HT1080 (cell line): Measurements from ENCODE around the gene HARS1. TPM values are rescaled to one million over a fixed set of nuclear protein-coding genes. Genes with fewer than 3 reads are reported as not detected.
"Not testable (repeated sequence)": the region's sequence is repeated elsewhere in the genome, so short reads cannot be mapped to it uniquely, and the experiment has no call there.

Source experiments
- DNase-seq: peaks from one replicate; pipeline ENCODE4 v3.0.0-alpha.2; 2015; ENCODE audit warnings: low read depth
- polyA plus RNA-seq, 2 experiments: library from polyadenylated mRNA; depleted of rRNA; stranded (reverse); fragments of >200 nt; gene quantifications; 2 replicates each; pipeline ENCODE4 v1.2.3, GENCODE V29; 2015
- total RNA-seq: library from RNA; depleted of rRNA; stranded (reverse); fragments of >200 nt; shearing (Covaris generic); gene quantifications from 2 replicates; pipeline ENCODE4 v1.2.3, GENCODE V29; 2014; rRNA removed

The HARS1 gene
- 116 and 121 TPM in 2 replicates for total RNA-seq
- polyA plus RNA-seq (2015; cell fraction: cytosol; rRNA removed): 87.0 and 88.8 TPM in 2 replicates
- 151 and 163 TPM in 2 replicates for polyA plus RNA-seq (2015; cell fraction: nucleus; rRNA removed)

DNA sequence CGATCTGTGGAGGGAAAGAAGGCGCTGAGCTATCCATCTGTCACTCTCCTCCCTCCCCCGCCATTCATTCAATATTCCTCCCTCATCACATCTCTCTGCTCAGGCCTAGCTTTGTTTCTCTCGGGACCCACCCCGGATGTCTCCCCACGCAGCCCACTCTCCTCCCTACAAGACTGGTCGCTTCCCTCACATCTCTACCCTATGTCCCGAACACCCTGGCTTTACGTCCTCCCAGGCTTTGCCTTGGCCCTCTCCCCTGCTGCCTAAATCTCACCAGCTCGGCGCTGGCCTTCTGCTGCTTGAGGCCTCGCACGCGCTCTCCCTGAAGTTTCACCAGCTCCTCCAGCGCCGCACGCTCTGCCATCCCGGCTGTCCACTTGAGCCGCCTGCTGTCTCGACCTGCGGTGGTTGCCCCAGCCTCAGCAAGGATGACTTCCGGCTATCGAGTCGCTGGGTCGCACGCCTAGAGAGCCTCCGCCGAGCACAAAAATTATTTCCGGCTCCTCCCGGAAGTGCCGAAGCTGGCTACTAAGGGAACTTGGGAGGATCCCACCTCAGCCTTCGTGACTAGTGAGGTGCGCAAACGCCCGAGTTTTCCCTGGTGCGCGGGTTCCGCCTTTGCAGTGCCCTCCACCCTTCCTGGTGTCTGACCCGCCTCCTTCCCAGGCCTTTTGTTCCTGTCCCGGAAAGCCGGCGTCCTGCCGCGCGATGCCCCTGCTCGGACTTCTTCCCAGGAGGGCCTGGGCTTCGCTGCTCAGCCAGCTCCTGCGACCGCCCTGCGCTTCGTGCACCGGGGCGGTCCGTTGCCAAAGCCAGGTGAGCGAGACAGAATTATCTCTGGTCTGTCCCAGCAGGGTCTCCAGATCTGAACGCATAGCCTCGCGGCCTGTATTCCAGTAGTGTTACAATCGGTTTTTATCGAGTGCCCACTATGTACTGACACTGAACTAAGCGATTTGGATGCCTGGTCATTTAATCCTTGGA, at the start of gene HARS1, which contains the start of gene HARS2:
Gene HARS1 (minus strand): TSS at position 430 of the 984 bp plus-strand sequence. CDS start 66 bp downstream, at position 364.
Gene HARS2 (plus strand): TSS at position 515 of the 984 bp plus-strand sequence. CDS start 194 bp downstream, at position 709.
- peak; percentile 98 for DNase-seq

DNA sequence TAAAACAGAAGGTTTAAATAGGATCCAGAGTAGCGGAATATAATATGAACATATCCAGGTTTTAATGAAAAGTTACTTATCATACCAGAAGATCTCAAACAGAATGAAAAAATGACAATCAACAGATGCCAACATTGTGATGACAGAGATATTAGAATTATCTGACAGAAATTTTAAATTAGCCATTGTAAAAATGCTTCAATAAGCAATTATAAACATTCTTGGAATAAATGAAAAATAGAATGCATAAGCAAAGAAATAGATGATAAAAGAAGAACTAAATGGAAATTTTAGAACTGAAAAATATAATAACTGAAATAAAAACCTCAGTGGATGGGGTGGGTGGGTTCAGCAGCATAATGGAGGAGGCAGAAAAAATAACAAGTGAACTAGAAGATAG, 46.3 kb upstream of the HARS1 start:
- no peak for DNase-seq

- peak; percentile 40 for DNase-seq
These were observed 43.2 kb upstream of the HARS1 start for GRCh38 chr5:140734354-140734753.

DNA sequence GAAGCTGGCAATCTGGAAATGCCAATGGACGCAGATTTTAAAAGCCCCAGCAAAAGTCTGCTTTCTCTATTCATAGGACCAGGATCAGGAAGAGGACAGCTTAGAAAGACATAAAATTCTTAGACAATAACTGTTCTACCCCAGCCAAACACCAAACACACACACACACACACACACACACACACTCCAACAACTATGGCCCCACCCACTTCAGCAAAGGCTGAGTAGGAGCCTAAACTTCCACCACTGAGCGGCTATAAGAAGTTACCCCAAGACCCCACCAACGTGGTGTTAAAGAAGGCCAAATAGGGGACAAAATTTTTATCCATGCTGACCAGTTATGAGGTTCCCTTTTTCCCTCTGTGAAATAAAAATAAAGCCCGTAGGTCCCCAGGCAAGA, 41.9 kb upstream of the HARS1 start:
- no peak for DNase-seq

DNA sequence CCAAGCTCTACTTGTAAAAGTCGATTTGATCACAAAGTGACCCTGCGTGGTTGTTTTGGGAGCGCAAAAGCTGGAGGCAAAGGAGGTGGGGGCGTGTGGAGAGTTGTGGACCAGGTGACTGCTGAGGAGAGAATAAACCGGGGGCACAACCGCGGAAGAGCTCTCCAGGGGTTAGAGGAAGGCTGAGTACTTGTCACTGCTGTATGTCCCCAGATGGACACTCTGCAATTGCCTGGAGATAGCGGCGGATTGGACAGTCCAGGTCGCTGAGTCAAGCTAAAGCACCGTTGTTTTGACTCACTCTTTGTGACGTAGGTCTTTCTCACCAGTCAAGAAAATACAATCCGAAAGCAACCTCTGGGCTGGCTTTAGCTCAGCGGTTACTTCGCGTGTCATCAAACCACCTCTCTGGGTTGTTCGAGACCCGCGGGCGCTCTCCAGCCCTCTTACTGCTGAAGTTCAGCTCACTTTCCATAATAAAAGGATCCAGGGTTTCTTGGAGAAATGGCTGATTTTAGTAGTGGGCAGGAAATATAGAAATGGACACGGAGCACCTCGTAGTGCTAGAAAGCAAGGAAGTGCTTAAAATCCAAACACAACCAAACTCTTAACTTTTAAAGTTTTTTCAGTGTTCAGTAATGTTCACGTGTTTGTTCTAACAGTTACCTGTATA, 34.8 kb upstream of the HARS1 start:
- DNase-seq: peak; percentile 98

DNA sequence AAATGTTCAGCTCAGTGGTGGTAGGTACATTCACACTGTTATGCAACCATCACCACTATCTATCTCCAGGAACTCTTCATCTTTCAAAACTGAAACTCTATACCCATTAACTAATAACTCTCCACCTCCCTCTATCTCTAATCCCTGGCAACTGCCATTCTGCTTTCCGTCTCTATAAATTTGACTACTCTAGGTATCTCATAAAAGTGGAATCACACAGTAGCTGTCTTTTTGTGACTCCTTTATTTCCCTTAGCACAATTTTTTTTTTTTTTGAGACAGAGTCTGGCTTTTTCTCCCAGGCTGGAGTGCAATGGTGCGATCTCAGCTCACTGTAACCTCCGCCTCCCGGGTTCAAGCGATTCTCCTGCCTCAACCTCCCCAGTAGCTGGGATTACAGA, 30.2 kb upstream of the HARS1 start:
- DNase-seq: not testable (repeated sequence)

GRCh38 chr5:140720738-140721137, 29.6 kb upstream of the HARS1 start:
- DNase-seq: not testable (repeated sequence)

GRCh38 chr5:140718266-140718592, 27.1 kb upstream of the HARS1 start:
- DNase-seq: no peak

DNA sequence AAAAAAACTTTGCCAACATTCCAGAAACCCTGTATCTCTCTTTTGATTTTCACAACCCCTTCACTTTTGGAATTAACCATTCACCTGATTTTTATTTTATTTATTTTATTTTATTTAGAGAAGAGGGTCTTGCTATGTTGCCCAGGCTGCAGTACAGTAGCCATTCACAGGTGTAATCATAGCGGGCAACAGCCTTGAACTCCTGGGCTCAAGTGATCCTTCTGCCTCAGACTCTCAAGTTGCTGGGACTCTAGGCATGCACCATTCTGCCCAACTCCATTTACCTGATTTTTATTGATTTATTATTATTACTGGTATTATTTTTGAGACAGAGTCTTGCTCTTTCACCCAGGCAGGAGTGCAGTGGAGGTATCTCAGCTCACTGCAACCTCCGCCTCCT, 25.1 kb upstream of the HARS1 start:
- DNase-seq: not testable (repeated sequence)

DNA sequence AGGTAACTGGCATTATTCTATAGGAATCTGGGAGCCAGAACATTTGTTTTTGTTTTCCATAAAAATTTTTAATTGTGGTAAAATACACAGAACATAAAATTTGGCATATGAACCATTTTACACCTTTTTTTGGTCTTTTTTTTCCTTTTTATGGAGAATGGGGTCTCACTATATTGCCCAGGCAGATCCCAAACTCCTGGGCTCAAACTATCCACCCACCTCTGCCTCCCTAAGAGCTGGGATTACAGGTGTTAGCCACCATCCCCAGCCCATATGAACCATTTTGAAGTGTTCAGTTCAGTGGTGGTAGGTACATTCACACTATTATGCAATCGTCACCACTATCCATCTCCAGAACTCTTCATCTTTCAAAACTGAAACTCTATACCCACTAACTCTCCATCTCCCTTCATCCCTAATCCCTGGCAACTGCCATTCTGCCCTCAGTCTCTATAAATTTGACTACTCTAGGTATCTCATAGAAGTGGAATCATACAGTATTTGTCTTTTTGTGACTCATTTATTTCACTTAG, 22.5 kb upstream of the HARS1 start:
- no peak for DNase-seq

DNA sequence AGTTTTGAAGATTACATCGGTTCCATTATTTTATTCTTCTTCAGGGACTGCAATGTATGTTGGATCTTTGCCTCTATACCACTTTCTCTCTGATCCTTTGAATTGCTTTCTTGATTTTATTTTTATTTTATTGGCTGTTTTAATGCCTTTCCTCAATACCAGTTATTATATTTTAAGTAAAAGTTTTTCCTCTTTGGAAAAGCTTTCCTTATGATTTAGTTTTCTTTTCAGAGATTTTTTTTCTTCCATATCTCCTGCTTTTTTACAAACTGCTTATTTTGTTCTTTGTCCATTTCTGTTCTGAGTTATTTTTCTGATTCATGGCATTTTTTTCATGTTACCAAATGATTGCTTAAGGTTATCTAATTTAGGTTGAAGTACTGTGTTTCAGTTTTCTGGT, 20.6 kb upstream of the HARS1 start:
- no peak for DNase-seq

DNA sequence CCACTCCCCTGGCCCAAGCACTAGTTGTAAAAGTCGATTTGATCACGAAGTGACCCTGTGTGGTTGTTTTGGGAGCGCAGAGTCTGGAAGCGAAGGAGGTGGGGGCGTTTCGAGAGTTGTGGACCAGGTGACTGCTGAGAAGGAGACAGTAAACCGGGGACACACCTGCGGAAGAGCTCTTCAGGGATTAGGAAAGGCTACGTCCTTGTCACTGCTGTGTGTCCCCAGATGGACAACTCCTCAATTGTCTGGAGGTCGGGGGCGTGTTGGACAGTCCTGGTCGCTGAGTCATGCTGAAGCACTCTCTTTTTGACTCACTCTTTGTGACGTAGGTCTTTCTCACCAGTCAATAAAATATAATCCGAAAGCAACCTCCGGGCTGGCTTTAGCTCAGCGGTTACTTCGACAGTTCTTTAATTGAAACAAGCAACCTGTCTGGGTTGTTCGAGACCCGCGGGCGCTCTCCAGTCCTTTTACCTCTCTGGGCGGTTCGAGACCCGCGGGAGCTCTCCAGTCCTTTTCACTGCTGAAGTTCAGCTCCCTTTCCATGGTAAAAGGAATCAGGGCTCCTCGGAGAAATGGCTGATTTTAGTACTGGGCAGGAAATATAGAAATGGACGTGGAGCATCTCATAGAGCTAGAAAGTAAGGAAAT, 19.9 kb upstream of the HARS1 start:
- peak; percentile 99 for DNase-seq

GRCh38 chr5:140708787-140709186, 17.6 kb upstream of the HARS1 start:
- DNase-seq: not testable (repeated sequence)

GRCh38 chr5:140707812-140708211, 16.6 kb upstream of the HARS1 start:
- no peak for DNase-seq

DNA sequence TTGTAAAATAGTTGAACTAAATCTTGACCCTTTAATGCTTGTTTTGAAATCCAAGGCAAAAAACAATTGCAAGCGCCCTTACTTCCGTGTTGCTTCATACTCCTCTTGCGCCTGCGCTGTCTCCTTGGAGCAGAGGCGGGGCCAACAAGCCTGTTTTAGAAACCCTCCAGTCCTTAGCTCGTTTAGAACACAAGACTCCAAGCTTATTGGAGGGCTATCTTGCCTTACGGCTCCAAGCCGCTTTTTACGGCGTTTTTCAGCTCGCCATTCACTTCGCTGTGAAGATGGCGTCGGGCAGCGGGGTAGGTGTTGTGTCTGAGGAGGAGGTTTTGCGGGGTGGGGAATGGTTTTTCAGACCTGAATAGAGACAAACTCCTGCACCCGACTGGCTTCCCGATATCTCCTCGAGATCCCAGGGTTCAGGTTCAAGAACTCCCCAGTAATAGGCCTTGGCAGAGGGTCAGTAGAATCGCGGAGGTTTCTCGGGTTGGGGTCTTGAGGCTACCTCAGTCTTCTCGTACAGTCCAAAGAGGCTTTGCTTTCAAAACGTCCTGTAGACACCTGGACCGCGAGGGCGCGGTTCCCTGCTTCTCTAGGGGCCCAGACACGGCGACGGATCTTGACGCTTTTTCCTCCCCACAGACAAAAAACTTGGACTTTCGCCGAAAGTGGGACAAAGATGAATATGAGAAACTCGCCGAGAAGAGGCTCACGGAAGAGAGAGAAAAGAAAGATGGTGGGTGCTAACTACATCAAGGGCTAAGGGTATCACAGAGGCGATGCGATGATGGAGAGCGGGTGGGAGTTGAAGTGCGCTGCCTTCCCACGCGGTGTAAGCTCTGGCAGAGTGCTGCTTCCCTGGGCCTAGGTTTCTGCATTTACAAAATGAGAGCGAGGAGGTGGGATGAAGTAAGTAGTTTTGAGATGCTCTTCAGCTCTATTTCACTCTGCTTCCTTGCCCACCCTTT, 9.3 kb upstream of the HARS1 start, which contains the start of gene ZMAT2:
Gene ZMAT2 (plus strand): TSS at position 271 of the 968 bp plus-strand sequence. CDS start 14 bp downstream, at position 285.
- peak; percentile 94 for DNase-seq

DNA sequence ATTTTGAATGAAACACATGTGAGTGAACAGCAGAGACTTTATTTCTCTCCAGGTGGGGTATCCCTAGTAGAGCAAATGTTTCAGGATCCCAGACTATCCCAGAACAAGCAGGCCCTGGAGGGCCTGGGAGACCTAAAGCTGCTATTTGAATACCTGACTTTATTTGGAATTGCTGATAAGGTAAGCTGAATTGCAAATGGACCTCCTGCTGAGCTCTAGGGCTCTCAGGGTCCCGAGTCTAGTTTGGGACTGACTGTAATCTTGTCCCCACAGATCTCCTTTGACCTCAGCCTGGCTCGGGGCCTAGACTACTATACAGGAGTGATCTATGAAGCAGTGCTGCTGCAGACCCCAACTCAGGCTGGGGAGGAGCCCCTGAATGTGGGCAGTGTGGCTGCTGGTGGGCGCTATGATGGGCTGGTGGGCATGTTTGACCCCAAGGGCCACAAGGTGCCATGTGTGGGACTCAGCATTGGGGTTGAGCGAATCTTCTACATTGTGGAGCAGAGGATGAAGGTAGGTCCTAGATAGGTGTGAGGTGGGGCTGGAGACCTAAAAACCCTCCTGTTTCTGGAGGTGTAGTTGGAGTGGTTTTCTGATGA, 5.8 kb upstream of the HARS1 start:
- DNase-seq: no peak

DNA sequence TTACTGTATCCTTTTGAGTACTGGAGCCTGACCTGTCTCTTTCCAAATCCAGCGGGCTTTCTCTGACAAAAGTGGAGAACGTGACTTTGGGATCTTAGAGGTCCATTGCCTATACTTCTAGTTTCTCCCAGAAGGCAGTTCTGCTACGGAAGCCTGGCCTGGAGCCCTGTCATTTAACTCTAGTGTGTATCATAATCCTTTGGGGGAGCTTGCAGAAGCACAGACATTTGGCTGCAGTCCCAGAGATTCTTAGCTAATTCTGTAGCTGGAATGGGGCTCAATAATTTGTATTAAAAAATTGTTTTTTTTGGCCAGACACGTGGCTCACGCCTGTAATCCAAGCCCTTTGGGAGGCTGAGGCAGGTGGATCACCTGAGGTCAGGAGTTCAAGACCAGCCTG, 3.1 kb upstream of the HARS1 start:
- DNase-seq: no peak

DNA sequence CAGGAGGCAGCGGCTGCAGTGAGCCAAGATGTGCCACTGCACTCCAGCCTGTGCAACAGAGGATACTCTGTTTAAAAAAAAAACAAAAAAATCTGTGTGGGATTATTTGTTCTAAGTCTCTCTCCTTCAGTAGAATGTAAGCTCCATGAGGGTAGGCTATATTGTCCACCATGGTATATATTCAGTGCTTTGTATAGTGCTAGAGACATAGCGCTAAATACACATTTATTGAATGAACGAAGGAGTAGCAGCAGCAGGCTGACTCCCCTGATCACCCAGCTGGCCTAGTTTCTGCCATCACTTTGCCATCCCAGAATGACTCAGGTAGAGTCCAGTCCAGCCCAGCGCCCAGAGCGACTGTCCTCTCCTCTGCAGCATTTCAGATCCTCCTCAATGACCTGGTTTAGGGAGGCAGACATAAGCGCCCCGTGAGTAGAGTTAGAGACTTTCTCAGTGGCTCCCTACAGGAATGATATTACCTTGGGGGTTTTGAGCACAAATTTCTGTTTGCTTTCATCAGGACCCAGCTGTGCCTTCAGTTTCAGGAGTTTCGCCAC, 716 bp downstream of the HARS1 start:
- DNase-seq: no peak

DNA sequence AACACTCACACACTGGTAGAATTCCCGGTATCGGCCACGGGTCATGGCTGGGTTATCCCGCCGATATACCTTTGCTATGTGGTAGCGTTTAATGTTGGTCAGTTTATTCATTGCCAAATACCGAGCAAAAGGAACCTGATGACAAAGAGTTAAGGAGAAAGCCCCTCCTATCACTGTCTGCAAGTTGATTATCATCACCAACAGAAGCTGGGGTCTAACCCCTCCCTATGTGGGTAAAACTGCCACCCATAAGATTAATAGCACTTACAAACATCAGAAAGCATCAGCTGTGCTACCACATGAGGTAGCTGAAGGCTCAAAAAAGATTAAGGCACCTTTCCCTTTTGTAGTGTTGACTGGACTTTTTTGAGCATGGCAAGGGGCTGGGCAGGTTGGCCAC, 12.2 kb downstream of the HARS1 start:
- DNase-seq: no peak
